ES-I3 (cell line): Measurements from ENCODE around the gene CTDSPL.

Experiments
- H3K36me3 ChIP-seq: 2 replicates; pipeline ENCODE4 v1.6.1; 2013; ENCODE audit warnings: mild to moderate bottlenecking, low read length, control low read depth, moderate library complexity; ENCODE audit not compliant: insufficient read depth
- H3K4me1 ChIP-seq: 2 replicates; pipeline ENCODE4 v1.6.1; 2013; ENCODE audit warnings: mild to moderate bottlenecking, control low read depth, low read length; ENCODE audit not compliant: insufficient read depth
- H3K9ac ChIP-seq: 2 replicates; pipeline ENCODE4 v1.6.1; 2013; ENCODE audit warnings: low read depth, mild to moderate bottlenecking, low read length, moderate library complexity
- H3K9me3 ChIP-seq: 2 replicates; pipeline ENCODE4 v1.6.1; 2013; ENCODE audit warnings: mild to moderate bottlenecking, low read length, moderate library complexity; ENCODE audit not compliant: control insufficient read depth, insufficient read depth

CTDSPL gene

DNA sequence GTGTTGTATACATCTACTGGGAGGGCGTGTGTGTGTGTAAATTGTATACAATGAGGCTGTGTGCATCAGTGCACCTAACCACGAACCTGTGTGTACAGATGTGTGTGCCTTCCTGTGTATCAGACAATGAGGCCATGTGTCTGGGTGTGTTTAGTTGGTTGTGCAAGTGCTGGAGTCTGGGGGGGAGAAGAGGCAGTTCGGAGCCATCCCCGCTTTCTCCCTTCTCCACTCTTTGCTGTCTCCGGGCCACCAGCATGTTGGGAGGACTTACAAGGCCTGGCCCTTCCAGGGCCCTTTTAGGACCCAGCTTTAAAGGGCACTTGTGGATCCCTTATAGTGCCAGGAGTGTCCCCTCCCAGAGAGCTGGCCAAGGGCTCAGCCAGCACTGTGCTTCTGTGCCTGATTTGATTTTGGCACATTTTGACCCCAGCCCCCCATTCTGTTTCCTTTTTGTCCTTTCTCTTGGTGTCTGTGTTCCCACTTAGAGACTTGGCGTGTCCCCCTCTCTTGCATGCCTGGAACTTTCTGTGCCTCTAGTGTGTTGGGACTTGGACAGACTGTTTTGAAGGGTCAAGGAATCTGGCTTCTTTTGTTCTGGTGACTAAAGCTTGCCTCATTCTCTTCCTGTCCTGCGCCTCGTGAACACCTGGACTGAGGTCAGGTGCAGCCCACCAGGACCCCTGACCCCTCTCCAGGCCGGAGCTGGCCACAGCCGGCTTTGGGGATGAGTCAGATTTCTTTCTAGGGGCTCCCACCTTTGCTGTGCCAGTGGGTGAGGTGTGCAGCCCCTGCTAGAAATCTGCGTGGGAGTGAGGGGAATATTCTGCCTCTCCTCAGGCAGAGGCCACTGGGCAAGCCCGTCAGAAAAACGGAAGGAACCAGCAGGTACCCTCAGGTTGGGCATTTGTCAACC is 1.5 kb downstream of the CTDSPL start:
- Histone ChIP-seq H3K36me3 (no peaks in the 10 kb centered on the region), H3K4me1 (peaks cover 7% of the 10 kb centered on the region), H3K9me3 (no peaks in the 10 kb centered on the region), H3K9ac (peak overlapping the region; percentile 73)

DNA sequence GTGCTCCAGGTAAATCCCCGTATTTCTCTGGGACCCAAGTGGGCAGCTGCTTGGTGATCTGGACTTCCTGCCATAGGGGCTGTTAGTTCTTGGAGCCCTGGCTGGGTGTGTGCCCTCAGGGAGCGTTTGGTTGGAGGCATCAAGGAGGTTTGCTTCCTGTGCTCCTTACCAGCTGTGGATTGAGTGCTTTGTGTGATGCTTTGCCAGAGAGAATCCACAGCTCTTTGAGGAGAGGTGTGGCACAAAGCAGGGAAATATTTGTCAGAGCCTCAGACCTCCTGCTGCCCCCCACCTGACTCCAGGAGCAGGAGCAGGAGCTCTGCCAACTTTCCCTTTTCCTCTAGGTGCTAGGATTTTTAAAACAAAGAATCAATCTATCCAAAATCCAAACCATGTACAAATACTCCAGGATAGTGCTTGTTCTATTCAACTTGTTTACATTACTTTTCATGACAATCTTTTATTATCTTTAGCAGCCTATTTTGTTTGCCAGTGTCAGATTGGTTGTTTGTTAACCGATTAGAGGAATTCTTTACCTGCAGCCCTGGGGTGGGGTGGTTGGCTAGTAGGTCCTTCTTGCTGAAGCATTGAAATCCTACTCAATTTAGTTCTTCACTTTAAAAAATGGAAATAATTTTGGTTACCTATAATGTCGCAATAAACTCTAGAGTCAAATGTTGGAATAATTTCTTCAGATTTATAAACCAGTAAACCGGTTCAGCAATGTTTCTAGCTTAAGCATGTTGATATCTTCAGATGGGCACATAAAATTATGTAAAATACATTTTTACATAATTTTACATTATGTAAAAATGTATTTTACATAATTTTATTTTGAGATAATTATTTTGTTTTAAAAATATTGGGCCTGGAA is 2.5 kb downstream of the CTDSPL start:
- H3K4me1 ChIP-seq, result peaks cover 7% of the 10 kb centered on the region
- peak overlapping the region; percentile 73; the same call in 1 of the 2 replicates for H3K9ac ChIP-seq
- H3K9me3 ChIP-seq, result no peaks in the 10 kb centered on the region
- H3K36me3 ChIP-seq, result no peaks in the 10 kb centered on the region

GRCh38 chr3:37864904-37865303 is 3.2 kb downstream of the CTDSPL start:
- Histone ChIP-seq H3K9ac (no peak overlapping the region), H3K4me1 (peaks cover 7% of the 10 kb centered on the region), H3K9me3 (no peaks in the 10 kb centered on the region), H3K36me3 (no peaks in the 10 kb centered on the region)

DNA sequence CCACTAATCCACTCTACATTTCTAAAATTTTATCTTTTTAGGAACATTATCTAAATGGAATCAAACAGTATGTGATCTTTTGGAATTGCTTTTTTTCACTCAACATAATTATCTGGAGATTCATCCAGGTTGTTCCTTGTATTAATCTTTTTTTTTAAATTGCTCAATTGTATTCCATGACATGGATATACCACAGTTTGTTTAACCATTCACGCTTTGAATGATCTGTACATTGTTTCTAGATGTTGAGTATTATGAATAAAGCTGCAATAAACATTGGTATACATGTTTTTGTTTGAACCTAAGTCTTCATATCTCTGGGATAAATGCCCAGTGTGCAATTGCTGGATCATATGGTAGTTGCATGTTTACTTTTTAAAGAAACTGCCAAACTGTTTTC is 5.5 kb downstream of the CTDSPL start:
- Histone ChIP-seq H3K4me1 (peaks cover 7% of the 10 kb centered on the region), H3K9ac (no peak overlapping the region), H3K9me3 (no peaks in the 10 kb centered on the region), H3K36me3 (no peaks in the 10 kb centered on the region)

DNA sequence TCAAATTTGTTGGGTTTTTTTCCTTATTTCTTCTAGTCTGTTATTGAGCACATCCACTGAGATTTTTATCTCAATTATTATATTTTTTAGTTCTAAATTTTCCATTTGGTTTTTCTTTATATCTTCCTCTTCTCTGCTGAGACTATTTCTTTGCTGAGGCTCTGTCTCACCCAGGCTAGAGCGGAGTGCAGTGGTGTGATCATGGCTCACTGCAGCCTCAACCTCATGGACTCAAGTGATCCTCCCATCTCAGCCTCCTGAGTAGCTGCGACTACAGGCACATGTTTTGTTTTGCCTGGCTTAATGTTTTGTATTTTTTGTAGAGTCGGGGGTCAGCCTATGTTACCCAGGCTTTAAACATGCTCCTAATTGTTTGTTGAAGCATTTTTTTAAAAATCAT is 10.2 kb downstream of the CTDSPL start:
- Histone ChIP-seq H3K9me3 (no peaks in the 10 kb centered on the region; the same call in 1 of the 2 replicates), H3K36me3 (no peaks in the 10 kb centered on the region), H3K4me1 (peaks cover 4% of the 10 kb centered on the region; the same call in 1 of the 2 replicates), H3K9ac (no peak overlapping the region)

DNA sequence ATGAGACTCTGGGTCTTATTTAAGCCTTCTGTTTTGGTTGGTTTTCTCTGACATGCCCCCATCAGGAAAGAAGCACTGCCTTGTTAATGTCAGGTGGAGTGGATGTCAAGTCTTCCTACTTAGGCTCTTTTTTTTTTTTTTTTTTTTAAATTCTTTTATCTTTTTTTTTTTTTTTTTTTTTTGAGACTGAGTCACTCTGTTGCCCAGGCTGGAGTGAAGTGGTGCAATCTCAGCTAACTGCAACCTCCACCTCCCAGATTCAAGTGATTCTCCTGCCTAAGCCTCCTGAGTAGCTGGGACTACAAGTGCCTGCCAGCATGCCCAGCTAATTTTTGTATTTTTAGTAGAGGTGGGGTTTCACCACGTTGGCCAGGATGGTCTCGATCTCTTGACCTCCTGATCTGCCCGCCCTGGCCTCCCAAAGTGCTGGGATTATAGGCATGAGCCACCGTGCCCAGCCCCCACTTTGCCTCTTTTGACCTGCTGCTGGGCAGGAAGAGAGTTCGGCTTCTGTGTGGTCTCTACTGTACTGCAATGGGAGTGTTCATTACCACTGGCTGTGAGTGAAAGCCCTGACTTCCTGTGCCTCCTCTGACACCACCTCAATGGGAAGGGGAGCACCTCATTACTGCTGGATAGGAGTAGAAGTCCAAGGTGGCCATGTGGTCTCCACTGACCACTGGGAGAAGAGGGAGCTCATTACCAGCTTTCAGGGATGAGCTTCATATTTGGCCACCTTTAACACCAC is 10.9 kb downstream of the CTDSPL start:
- H3K9me3 ChIP-seq, result no peaks in the 10 kb centered on the region; the same call in 1 of the 2 replicates
- H3K9ac ChIP-seq, result no peak overlapping the region
- H3K4me1 ChIP-seq, result peaks cover 4% of the 10 kb centered on the region; the same call in 1 of the 2 replicates
- no peaks in the 10 kb centered on the region; the same call in 1 of the 2 replicates for H3K36me3 ChIP-seq

DNA sequence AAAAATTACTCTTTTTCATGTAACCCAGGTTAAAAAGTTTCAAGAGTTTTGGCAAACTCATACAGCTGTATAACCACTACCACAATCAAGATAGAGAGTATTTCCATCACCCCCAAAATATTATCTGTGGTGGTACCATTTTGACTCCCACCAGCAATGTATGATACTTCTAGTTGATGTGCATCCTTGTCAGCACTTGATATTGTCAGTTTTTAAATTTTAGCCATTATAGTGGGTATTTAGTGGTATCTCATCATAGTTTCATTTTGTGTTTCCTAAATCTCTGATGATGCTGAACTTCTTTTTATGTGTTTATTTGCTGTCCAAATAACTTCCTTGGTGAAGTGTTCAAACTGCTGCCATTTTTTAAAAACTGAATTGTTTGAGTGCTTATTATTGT is 14.6 kb downstream of the CTDSPL start:
- Histone ChIP-seq H3K36me3 (no peaks in the 10 kb centered on the region; the same call in 1 of the 2 replicates), H3K9ac (no peak overlapping the region), H3K9me3 (no peaks in the 10 kb centered on the region; the same call in 1 of the 2 replicates), H3K4me1 (peaks cover 4% of the 10 kb centered on the region; the same call in 1 of the 2 replicates)

- H3K36me3 ChIP-seq, result no peaks in the 10 kb centered on the region; the same call in 1 of the 2 replicates
- H3K9ac ChIP-seq, result no peak overlapping the region
- no peaks in the 10 kb centered on the region for H3K9me3 ChIP-seq
- H3K4me1 ChIP-seq, result no peaks in the 10 kb centered on the region; the same call in 1 of the 2 replicates
These were observed 21.0 kb downstream of the CTDSPL start for GRCh38 chr3:37882711-37883110.

DNA sequence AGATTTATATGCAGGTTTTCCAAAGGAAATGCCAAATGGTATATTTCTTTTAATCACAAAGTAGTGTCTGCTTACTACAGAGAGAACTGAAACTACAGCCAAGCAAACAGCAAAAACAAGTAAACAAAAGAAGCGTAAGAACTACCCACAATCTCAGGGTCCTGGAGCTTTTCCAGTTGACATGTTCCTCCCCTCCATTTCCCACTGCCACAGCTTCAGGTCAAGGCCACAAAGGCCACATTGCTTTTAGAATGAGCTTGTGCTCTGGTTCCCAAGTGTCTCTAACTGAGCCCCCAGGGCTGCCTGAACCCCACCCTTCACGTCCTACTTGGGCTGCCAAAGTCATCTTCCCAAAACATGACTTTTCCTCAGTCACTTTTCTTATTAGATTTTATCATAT is 24.1 kb downstream of the CTDSPL start:
- Histone ChIP-seq H3K36me3 (no peaks in the 10 kb centered on the region), H3K4me1 (no peaks in the 10 kb centered on the region; the same call in 1 of the 2 replicates), H3K9ac (no peak overlapping the region), H3K9me3 (no peaks in the 10 kb centered on the region)

GRCh38 chr3:37886395-37886794 is 24.7 kb downstream of the CTDSPL start:
- Histone ChIP-seq H3K9ac (no peak overlapping the region), H3K9me3 (no peaks in the 10 kb centered on the region), H3K4me1 (no peaks in the 10 kb centered on the region; the same call in 1 of the 2 replicates), H3K36me3 (no peaks in the 10 kb centered on the region)

GRCh38 chr3:37887062-37887461 is 25.4 kb downstream of the CTDSPL start:
- no peak overlapping the region for H3K9ac ChIP-seq
- H3K9me3 ChIP-seq, result no peaks in the 10 kb centered on the region
- no peaks in the 10 kb centered on the region; the same call in 1 of the 2 replicates for H3K4me1 ChIP-seq
- no peaks in the 10 kb centered on the region for H3K36me3 ChIP-seq

DNA sequence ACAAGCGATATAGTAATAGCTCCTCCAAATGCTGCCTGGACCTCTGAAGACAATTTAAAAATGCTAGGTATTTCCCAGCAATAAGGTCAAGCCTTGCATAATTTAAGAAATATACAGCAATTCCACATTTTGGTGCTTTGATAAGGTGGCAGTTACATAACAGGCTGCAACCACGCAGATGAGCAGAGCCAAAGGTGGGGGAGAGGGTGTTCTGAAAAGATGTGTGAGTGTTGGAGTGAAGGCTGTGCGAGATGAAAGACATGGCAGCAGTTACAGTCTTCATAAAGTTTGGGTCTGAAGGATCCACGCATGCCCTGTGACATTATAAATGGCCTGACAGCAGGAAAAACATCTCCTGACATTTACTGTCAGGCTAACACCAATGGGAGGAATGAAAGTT is 26.1 kb downstream of the CTDSPL start:
- no peaks in the 10 kb centered on the region for H3K36me3 ChIP-seq
- H3K9me3 ChIP-seq, result no peaks in the 10 kb centered on the region
- no peak overlapping the region for H3K9ac ChIP-seq
- H3K4me1 ChIP-seq, result no peaks in the 10 kb centered on the region; the same call in 1 of the 2 replicates

- Histone ChIP-seq H3K36me3 (no peaks in the 10 kb centered on the region), H3K4me1 (no peaks in the 10 kb centered on the region; the same call in 1 of the 2 replicates), H3K9ac (no peak overlapping the region), H3K9me3 (no peaks in the 10 kb centered on the region)
These were observed 26.7 kb downstream of the CTDSPL start for GRCh38 chr3:37888421-37888820.

DNA sequence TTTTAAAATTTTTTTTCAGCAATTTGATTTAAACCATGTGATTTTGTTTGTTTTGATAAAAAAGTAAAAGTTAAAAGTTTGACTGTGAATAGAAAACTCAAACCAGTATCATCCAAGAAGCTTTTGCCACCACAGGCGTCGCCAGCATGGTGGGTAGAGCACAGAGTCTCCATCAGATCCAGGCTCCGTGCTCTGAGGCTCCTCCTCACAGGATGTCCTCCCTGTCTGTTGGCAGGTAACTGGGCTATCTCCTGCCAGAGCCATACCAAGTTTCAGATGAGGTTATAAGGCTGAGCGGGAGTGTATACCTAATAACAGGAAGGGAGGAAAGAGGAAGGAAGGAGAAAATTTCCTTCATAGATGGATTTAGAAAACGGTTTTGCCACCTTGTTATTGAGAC is 28.8 kb downstream of the CTDSPL start:
- H3K9ac ChIP-seq, result no peak overlapping the region
- no peaks in the 10 kb centered on the region for H3K9me3 ChIP-seq
- no peaks in the 10 kb centered on the region for H3K36me3 ChIP-seq
- H3K4me1 ChIP-seq, result no peaks in the 10 kb centered on the region
